ENCODE measurements around the gene CRHBP. TPM values are rescaled to one million over a fixed set of nuclear protein-coding genes. Genes with fewer than 3 reads are reported as not detected.

The CRHBP gene, protein sequence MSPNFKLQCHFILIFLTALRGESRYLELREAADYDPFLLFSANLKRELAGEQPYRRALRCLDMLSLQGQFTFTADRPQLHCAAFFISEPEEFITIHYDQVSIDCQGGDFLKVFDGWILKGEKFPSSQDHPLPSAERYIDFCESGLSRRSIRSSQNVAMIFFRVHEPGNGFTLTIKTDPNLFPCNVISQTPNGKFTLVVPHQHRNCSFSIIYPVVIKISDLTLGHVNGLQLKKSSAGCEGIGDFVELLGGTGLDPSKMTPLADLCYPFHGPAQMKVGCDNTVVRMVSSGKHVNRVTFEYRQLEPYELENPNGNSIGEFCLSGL
- total RNA-seq (100 to 1,000 TPM in 1 of 2 donors, 10 to 100 TPM in 1; 77.4 to 159 TPM), polyA plus RNA-seq (100 to 1,000 TPM in 1 of 2 donors, 10 to 100 TPM in 1; 37.3 to 106 TPM)

DNA sequence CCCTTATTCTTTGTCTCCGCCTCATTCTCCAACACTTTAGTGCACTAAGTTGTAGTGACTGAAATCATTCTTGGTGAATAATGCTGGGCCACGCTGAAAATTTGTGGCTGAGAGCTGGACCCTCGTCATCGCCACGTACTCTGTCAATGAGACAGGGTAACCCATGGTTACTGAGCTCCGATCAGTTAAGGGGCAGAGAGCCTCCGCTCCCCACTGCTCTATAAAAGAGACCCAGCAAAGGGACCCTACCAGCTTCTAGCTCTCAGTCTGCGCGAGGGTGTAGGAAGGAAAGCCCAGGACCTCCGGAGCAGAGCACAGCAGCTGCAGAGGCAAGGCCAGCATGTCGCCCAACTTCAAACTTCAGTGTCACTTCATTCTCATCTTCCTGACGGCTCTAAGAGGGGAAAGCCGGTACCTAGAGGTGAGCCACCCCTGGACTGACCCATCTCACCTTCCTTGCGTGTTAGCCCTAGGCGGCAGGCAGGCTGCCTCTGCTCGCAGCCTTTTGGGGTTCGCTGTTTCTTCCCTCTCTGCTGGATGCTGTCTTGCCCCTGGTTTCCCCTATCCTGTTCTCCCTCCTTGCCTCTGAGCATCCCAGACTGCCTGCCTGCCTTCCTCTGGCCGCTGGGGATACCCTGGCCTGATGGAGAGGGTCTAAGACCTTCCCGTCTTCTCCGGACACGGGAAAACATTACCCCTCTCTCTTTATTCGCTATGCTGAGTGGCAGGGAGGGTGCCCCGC, at the start of gene CRHBP:
CRHBP (plus strand) TSS at position 251 of the 742 bp plus-strand sequence; CDS start at position 341, 90 bp downstream.
- Histone ChIP-seq H3K4me3 (ENCODE audit: low read depth in 1 of 3, low read length in 3 of 3) (peak within 1 kb of the TSS in 2 of 3 donors; percentile 12 to 59), H3K9me3 (ENCODE audit: control insufficient read depth in 4 of 4, low read length in 3 of 4) (no peaks in the 10 kb centered on the region)
- 32% methylated on average over 23 of the region's 23 CpGs for WGBS

DNA sequence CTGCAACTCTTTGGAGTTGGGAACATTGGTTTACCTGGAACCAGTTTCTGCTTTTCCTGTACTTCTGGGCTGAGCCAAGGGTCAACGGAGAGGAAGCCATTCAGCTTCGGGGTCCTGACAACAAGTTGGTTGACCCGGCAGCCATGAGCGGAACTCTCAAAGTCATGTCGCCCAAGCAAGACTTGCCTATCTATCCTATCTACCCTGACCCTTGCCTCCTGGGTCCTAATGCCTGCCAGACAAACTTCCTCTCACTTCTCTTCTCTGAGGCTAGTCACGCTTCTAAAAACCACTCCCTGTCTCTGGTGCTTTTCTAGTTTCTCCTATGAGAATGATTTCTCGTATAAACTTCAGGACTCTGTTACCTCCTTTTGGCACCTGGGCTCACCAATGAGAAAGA, 44.7 kb upstream of the CRHBP start:
- no peaks in the 10 kb centered on the region for H3K9me3 ChIP-seq (ENCODE audit: control insufficient read depth in 4 of 4, low read length in 3 of 4)
- no peak for DNase-seq (ENCODE audit: low spot score)
- H3K27me3 ChIP-seq (ENCODE audit: control insufficient read depth in 4 of 4, insufficient read depth in 4 of 4, low read length in 3 of 4): no peaks in the 10 kb centered on the region
- 87% methylated on average over 7 of the region's 7 CpGs for WGBS
- no peak overlapping the region for H3K27ac ChIP-seq (ENCODE audit: low read depth in 1 of 2, low read length in 2 of 2)
- H3K4me1 ChIP-seq (ENCODE audit: control insufficient read depth in 4 of 4, insufficient read depth in 4 of 4, low read length in 3 of 4): peaks cover 0 to 3% (median 1%) of the 10 kb centered on the region in 4 donors
- no peak overlapping the region for H3K9ac ChIP-seq (ENCODE audit: low read depth in 1 of 2, low read length in 2 of 2)
- no peaks in the 10 kb centered on the region for H3K36me3 ChIP-seq (ENCODE audit: control insufficient read depth in 4 of 4, insufficient read depth in 3 of 4, low read depth in 1 of 4, low read length in 3 of 4)
- H3K4me3 ChIP-seq (ENCODE audit: low read depth in 1 of 3, low read length in 3 of 3): no peak overlapping the region
- no peak for TF ChIP-seq YY1 (IDR thresholded peaks at IDR 0.05)
- no peak for TF ChIP-seq HNF4A (conservative IDR thresholded peaks at IDR 0.05)
- no peak for TF ChIP-seq RXRA (IDR thresholded peaks at IDR 0.05)
- TF ChIP-seq, protein P1, sequence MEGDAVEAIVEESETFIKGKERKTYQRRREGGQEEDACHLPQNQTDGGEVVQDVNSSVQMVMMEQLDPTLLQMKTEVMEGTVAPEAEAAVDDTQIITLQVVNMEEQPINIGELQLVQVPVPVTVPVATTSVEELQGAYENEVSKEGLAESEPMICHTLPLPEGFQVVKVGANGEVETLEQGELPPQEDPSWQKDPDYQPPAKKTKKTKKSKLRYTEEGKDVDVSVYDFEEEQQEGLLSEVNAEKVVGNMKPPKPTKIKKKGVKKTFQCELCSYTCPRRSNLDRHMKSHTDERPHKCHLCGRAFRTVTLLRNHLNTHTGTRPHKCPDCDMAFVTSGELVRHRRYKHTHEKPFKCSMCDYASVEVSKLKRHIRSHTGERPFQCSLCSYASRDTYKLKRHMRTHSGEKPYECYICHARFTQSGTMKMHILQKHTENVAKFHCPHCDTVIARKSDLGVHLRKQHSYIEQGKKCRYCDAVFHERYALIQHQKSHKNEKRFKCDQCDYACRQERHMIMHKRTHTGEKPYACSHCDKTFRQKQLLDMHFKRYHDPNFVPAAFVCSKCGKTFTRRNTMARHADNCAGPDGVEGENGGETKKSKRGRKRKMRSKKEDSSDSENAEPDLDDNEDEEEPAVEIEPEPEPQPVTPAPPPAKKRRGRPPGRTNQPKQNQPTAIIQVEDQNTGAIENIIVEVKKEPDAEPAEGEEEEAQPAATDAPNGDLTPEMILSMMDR (IDR thresholded peaks at IDR 0.05; ENCODE audit: low read depth, low read length, missing input control): no peak
- TF ChIP-seq, protein P2, sequence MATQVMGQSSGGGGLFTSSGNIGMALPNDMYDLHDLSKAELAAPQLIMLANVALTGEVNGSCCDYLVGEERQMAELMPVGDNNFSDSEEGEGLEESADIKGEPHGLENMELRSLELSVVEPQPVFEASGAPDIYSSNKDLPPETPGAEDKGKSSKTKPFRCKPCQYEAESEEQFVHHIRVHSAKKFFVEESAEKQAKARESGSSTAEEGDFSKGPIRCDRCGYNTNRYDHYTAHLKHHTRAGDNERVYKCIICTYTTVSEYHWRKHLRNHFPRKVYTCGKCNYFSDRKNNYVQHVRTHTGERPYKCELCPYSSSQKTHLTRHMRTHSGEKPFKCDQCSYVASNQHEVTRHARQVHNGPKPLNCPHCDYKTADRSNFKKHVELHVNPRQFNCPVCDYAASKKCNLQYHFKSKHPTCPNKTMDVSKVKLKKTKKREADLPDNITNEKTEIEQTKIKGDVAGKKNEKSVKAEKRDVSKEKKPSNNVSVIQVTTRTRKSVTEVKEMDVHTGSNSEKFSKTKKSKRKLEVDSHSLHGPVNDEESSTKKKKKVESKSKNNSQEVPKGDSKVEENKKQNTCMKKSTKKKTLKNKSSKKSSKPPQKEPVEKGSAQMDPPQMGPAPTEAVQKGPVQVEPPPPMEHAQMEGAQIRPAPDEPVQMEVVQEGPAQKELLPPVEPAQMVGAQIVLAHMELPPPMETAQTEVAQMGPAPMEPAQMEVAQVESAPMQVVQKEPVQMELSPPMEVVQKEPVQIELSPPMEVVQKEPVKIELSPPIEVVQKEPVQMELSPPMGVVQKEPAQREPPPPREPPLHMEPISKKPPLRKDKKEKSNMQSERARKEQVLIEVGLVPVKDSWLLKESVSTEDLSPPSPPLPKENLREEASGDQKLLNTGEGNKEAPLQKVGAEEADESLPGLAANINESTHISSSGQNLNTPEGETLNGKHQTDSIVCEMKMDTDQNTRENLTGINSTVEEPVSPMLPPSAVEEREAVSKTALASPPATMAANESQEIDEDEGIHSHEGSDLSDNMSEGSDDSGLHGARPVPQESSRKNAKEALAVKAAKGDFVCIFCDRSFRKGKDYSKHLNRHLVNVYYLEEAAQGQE (IDR thresholded peaks at IDR 0.05): no peak
- TF ChIP-seq SP1 (IDR thresholded peaks at IDR 0.05): no peak
- TF ChIP-seq RAD21 (IDR thresholded peaks at IDR 0.05): no peak
- no peak for TF ChIP-seq FOXA1 (IDR thresholded peaks at IDR 0.05)
- TF ChIP-seq GABPA (IDR thresholded peaks at IDR 0.05 in 1 of 2, conservative IDR thresholded peaks at IDR 0.05 in 1 of 2): no peak

More for the DNA sequence above, at the start of gene CRHBP:
- H3K9ac ChIP-seq (ENCODE audit: low read depth in 1 of 2, low read length in 2 of 2): peak within 1 kb of the TSS in 1 of 2 donors; percentile 13
- no peak for DNase-seq (ENCODE audit: low spot score)
- H3K36me3 ChIP-seq (ENCODE audit: control insufficient read depth in 4 of 4, insufficient read depth in 3 of 4, low read depth in 1 of 4, low read length in 3 of 4): no peaks in the 10 kb centered on the region
- H3K27me3 ChIP-seq (ENCODE audit: control insufficient read depth in 4 of 4, insufficient read depth in 4 of 4, low read length in 3 of 4): peaks cover 0 to 6% (median 2%) of the 10 kb centered on the region in 4 donors
- peak within 1 kb of the TSS; percentile 1 to 17 for H3K27ac ChIP-seq (ENCODE audit: low read depth in 1 of 2, low read length in 2 of 2)
- peaks cover 8 to 17% (median 12%) of the 10 kb centered on the region in 4 donors for H3K4me1 ChIP-seq (ENCODE audit: control insufficient read depth in 4 of 4, insufficient read depth in 4 of 4, low read length in 3 of 4)
- TF ChIP-seq HNF4A (conservative IDR thresholded peaks at IDR 0.05) (no peak), FOXA1 (IDR thresholded peaks at IDR 0.05) (no peak), EGR1 (IDR thresholded peaks at IDR 0.05; ENCODE audit: low read depth in 2 of 2) (no peak), RAD21 (IDR thresholded peaks at IDR 0.05) (no peak), RXRA (IDR thresholded peaks at IDR 0.05) (no peak), JUND (IDR thresholded peaks at IDR 0.05) (no peak), TAF1 (conservative IDR thresholded peaks at IDR 0.05) (no peak), SP1 (IDR thresholded peaks at IDR 0.05) (no peak), FOXA2 (IDR thresholded peaks at IDR 0.05) (no peak), GABPA (IDR thresholded peaks at IDR 0.05 in 1 of 2, conservative IDR thresholded peaks at IDR 0.05 in 1 of 2) (no peak), YY1 (IDR thresholded peaks at IDR 0.05) (no peak), HNF4G (IDR thresholded peaks at IDR 0.05) (no peak)
- TF ChIP-seq, protein P3, sequence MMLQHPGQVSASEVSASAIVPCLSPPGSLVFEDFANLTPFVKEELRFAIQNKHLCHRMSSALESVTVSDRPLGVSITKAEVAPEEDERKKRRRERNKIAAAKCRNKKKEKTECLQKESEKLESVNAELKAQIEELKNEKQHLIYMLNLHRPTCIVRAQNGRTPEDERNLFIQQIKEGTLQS (IDR thresholded peaks at IDR 0.05): no peak
- TF ChIP-seq, protein P2 (IDR thresholded peaks at IDR 0.05): no peak
- TF ChIP-seq, protein P4, sequence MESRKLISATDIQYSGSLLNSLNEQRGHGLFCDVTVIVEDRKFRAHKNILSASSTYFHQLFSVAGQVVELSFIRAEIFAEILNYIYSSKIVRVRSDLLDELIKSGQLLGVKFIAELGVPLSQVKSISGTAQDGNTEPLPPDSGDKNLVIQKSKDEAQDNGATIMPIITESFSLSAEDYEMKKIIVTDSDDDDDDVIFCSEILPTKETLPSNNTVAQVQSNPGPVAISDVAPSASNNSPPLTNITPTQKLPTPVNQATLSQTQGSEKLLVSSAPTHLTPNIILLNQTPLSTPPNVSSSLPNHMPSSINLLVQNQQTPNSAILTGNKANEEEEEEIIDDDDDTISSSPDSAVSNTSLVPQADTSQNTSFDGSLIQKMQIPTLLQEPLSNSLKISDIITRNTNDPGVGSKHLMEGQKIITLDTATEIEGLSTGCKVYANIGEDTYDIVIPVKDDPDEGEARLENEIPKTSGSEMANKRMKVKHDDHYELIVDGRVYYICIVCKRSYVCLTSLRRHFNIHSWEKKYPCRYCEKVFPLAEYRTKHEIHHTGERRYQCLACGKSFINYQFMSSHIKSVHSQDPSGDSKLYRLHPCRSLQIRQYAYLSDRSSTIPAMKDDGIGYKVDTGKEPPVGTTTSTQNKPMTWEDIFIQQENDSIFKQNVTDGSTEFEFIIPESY (IDR thresholded peaks at IDR 0.05): no peak
